GM21390 (cell line): ENCODE measurements around the gene UPK1A.
A peak's percentile ranks its signal among the peaks of the same experiment; 100 is the strongest.
"Not testable (repeated sequence)": the region's sequence is repeated elsewhere in the genome, so short reads cannot be mapped to it uniquely, and the experiment has no call there.

Experiments used
- ATAC-seq: cut with Tn5 transposase; IDR thresholded peaks from one replicate; pipeline ENCODE4 v1.9.1; 2021; ENCODE audit not compliant: unreplicated experiment

UPK1A gene

GRCh38 chr19:35689836-35690235 lies 23.5 kb downstream of the UPK1A start:
- no peak for ATAC-seq

GRCh38 chr19:35691106-35691505 lies 24.8 kb downstream of the UPK1A start:
- ATAC-seq: not testable (repeated sequence)

- ATAC-seq: no peak
These were observed 25.7 kb downstream of the UPK1A start for GRCh38 chr19:35692010-35692409.

GRCh38 chr19:35693422-35693821 lies 27.1 kb downstream of the UPK1A start:
- no peak for ATAC-seq

GRCh38 chr19:35693835-35694599 lies 27.7 kb downstream of the UPK1A start:
- ATAC-seq: no peak

- no peak for ATAC-seq
These were observed 29.6 kb downstream of the UPK1A start for GRCh38 chr19:35695895-35696422.

GRCh38 chr19:35696835-35697234 lies 30.5 kb downstream of the UPK1A start:
- ATAC-seq: no peak

GRCh38 chr19:35702223-35703012 lies 36.1 kb downstream of the UPK1A start:
- ATAC-seq: peak; percentile 96

GRCh38 chr19:35703343-35703742 lies 37.0 kb downstream of the UPK1A start:
- no peak for ATAC-seq

GRCh38 chr19:35704218-35704617 lies 37.9 kb downstream of the UPK1A start, which contains the start of gene ZBTB32:
Gene ZBTB32, plus strand, starts transcription at chr19:35704558. Its CDS starts 10,069 bp downstream, at chr19:35714627.
- no peak for ATAC-seq

- ATAC-seq: no peak
These were observed 42.1 kb downstream of the UPK1A start for GRCh38 chr19:35708391-35708790.

- ATAC-seq: peak; percentile 37
These were observed 44.7 kb downstream of the UPK1A start for GRCh38 chr19:35710784-35711723.

GRCh38 chr19:35712567-35713505 lies 46.5 kb downstream of the UPK1A start:
- ATAC-seq: peak; percentile 18

- ATAC-seq: no peak
These were observed 47.2 kb downstream of the UPK1A start for GRCh38 chr19:35713506-35713850.

- ATAC-seq: no peak
These were observed 47.7 kb downstream of the UPK1A start for GRCh38 chr19:35713904-35714495.

- ATAC-seq: no peak
These were observed 48.5 kb downstream of the UPK1A start for GRCh38 chr19:35714601-35715354.

- ATAC-seq: no peak
These were observed 49.1 kb downstream of the UPK1A start for GRCh38 chr19:35715355-35715809.

GRCh38 chr19:35715981-35716800 lies 49.9 kb downstream of the UPK1A start:
- no peak for ATAC-seq
